GM21786 (cell line): ENCODE measurements around the gene ACP4.

Experiments used
- ATAC-seq: cut with Tn5 transposase; IDR thresholded peaks from one replicate; pipeline ENCODE4 v1.9.1; 2021; ENCODE audit not compliant: unreplicated experiment

The ACP4 gene

DNA sequence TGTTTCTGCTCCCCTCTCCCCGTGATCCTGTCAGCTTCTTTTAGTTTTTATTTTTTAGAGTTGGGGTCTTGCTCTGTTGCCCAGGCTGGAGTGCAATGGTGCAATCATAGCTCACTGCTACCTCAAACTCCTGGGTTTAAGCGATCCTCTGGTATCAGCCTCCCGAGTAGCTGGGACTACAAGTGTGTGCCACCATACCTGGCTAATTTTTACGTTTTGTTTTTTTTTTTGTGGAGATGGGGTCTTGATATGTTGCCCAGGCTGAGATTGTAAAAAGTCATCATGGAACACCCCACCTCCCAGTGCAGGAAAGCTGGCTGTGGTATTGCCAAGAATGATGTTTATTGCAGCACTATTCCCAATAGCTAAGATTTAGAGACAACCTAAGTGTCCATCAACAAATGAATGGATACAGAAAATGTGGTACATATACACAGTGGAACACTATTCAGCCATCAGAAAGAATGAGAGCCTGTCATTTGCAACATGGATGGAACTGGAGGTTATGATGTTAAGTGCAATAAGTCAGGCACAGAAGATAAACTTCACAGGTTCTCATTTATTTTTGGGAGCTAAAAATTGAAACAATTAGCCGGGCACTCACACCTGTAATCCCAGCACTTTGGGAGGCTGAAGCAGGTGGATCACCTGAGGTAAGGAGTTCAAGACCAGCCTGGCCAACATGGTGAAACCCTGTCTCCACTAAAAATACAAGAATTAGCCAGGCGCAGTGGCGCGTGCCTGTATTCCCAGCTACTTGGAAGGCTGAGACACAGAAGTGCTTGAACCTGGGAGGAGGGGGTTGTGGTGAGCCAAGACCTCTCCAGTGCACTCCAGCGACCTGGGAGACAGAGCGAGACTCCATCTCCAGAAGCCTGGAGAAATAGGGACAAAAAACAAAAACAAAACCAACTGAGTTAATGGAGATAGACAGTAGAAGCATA lies 49.8 kb downstream of the ACP4 start:
- ATAC-seq, result no peak

DNA sequence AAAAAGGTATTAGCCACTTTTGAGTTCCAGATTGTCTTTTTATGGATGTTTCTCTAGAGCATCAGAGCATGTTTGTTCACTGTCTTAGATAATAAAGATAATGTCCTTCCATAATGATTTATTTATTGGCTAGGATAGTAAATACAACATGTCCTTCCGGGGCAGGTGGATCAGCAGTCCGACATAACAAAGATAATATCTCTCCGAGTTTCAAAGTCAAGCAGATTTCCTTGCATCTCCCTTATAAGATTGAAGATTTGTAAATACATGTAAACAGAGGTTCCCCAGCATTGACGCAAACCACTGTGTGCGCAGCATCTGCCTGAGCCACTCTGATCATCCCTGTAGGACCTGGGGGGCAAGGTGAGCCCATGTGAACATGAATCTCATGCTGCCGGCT lies 51.9 kb downstream of the ACP4 start:
- ATAC-seq, result no peak

DNA sequence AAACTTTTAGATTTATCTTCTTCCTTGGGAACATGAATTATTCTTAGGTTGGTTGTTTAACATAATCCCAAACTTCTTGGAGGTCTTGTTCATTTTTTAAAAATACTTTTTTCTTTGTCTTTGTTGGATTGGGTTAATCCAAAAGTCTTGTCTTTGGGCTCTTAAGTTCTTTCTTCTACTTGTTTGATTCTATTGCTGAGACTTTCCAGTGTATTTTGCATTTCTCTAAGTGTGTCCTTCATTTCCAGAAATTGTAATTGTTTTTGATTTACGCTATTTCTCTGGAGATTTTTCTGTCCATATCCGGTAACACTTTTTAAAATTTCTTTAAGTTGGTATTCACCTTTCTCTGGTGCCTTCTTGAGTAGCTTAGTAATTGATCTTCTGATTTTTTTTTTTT lies 53.0 kb downstream of the ACP4 start:
- ATAC-seq, result no peak

DNA sequence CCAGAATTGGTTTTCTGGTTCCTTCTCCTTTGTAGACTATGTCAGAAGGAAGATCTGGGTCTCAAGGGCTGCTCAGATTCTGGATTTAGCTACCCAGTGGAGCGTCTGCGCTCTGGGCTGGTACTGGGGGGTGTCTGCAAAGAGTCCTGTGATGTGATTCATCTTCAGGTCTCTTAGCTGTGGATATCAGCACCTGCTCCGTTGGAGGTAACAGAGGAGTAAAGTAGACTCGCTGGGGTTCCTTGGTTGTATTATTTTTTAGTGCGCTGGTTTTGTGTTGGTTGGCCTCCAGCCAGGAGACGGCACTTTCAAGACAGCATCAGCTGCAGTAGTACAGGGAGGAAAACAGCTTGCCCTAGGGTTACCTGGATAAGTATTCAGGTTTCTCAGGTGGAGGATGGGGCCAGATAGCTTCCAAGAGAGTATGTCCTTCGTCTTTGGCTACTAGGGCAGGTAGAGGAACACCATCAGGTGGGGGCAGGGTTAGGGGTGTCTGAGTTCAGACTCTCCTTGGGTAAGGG lies 53.5 kb downstream of the ACP4 start:
- ATAC-seq, result no peak

DNA sequence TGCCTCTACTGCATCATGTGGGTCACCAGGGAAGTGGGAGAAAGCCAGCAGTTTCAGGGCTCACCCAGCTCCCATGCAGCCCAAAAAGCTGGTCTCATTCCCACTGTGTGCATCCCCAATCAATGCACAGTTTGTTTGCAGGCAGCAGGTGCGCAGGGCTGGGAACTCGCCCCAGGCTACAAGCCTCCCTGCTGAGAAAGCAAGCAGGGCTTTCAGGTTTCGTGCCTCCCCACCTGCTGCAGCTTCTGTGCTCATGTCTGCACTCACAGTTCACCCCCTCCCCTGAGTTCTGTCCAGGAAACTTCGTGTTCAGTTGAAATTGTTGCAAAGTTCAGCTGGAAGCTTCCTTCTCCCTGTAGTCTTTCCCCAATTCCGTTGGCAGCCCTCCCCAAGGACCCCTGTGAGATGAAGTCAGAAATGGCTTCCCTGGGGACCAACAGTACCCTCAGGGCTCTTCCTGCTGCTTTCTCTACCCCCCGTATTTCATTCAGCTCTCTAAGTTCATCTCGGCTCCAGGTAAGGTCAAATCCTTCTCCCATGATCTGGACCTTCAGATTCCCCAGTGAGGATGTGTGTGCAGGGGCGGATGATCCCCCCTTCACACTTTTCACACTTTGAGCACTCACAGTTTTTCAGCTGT lies 54.2 kb downstream of the ACP4 start:
- no peak for ATAC-seq
